GM18519 (cell line): ENCODE results near the gene TCF7L1.

Experiments used
- ATAC-seq: cut with Tn5 transposase; IDR thresholded peaks from one replicate; pipeline ENCODE4 v1.9.1; 2021; ENCODE audit warnings: mild to moderate bottlenecking, moderate library complexity; ENCODE audit not compliant: unreplicated experiment, low FRiP score

TCF7L1 gene

DNA sequence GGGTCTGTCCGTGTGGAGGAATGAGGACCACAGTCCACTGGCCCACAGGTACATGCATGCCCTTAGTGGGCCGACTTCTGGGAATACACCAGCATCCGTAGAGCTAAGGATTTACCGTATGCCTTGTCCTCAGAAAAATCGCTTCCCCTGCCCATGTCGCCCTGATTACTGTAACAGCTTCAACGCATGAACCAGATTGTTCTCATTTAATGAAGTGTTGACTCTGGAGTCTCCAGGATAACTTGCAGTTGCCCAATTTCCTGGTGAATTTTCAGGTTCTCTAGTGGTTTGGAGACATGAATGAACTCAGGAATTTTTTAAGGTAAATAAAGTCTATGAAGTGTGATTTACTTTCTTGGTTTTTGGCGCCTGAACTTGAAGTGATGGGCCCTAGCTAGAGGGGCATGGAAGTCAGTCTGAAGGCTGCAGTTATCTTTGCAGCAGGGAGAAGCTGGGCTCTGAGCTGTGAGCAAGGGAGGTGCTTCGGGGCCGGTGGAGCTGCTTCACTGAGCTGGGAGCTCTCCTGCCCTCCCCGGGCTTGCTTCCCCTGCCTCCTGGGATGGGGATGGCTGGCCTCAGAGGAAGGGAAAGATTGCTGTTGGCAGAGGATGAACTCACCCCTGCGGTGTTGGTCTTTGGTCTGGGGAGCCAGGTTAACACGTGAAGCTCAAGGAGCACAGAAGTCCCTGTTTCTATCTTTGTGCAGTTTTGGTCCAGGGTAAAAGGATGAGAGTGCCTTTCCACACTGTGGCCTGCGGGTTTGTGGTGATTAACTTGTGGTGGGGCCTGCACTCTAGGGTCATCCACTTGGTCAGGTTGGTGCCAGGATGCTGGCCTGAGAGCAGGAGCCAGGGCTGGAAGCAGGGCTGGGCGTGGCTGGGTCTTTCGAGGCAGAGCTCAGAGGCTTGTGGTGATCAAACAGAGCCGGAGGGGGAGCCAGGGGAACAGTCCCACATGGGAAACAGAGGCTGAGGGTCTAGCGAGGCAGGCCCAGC, 28.1 kb downstream of the TCF7L1 start:
- ATAC-seq, result no peak

DNA sequence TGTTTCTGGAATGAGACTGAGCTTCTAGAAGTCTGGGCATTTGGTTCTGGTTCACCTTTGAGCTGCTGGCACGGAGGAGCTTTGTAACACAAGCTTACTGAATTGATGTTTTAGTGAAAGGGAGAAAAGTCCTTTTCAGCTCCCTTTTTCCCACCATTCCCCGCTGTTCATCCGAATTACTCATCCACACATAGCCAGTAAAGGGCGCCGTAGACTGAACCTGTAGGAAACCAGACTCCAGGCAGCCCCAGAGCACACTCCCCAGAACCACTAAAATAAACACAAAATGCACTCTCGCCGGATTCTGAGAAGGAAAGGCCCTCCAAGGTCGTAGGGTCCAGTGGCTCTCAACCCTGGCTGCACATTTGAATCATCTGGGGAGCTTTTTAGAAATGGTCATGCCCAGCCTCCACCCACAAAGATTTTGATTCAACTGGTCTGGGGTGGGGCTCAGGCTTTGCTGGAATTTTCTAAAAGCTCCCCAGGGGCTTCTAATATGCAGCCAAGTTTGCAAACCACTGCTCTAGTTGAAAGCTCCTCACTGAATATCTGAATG, 29.6 kb downstream of the TCF7L1 start:
- no peak for ATAC-seq

DNA sequence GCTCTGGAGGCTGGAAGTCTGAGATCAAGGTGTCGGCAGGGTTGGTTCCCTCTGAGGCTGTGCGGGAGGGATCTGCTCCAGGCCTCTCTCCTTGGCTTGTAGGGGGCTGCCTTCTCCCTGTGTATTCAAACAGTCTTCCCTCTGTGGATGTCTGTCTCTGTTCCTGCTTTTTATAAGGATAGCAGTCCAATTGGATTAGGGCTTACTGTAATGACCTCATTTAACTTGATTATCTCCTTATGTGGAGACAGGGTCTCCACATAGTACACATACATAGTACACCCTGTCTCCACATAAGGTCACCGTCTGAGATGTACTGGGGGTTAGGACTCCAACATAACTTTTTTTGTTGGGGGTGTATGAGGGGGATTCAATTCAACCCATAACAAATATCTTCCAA, 30.5 kb downstream of the TCF7L1 start:
- no peak for ATAC-seq

DNA sequence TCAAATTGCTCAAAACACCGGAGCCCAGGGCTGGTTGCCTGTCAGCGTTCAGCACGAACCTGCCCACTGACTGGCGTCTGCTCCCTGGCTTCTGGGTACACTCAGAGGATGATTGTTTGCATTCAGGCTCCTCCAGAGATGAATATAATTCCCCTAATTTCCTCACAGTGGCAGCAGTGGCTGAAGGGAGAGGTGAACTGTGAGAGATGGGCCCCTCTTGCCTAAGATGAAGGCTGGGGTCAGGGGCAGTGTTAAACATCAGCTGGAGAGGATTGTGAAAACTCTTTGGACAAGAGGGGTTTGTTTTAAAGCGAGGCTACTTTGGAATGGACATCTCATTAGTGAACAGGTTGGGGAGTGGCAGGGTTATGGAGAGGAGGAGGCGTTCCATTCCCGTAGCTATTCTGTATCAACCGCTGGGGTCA, 31.0 kb downstream of the TCF7L1 start:
- ATAC-seq, result no peak

DNA sequence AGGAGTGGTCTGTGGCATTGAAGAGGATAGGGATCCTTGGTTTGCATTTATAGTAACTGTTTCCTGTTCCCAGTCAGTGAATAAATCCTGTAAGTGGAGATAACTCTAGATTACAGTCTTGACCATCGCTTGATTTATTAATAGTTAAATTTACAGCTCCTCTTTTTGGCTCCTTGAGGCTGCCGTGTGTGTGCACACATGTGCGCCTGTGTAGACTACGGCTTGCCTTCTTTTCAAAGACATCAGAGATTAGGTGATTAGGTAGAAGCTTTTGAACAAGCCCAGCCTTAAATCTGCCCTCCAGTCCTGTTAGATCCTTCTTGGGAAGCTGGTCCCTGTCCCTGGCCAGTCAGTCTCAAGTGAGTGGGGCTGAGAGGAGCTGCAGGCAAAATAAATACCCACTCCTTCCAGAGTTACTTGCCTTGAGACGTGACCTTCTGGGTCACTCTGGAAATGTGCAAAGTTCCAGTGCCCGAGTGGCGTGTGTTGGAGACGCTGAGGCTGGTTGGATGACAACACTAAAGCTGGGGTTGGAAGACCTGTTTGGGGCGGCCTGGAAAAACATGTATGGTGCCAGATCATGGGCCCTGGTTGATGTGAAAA, 32.0 kb downstream of the TCF7L1 start:
- no peak for ATAC-seq

DNA sequence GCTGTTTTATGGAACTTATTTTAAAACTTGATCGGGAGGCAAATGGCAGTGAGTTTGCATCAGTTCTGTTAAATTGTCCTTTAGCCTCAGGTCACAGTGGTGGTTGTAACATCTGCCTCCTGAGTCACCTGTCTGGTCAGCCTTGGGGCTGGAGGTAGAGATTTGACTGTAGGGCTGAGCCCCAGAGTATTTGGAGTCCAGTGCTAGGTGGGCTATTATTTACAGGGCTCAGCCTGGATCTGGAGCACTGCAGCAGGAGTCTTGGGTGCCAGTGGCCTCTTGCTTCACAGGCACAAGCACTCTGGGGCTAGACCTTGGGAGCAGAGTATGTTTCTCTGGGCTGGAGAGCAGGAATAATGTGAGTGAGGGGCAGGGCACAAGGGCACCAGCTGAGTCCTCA, 32.8 kb downstream of the TCF7L1 start:
- no peak for ATAC-seq

DNA sequence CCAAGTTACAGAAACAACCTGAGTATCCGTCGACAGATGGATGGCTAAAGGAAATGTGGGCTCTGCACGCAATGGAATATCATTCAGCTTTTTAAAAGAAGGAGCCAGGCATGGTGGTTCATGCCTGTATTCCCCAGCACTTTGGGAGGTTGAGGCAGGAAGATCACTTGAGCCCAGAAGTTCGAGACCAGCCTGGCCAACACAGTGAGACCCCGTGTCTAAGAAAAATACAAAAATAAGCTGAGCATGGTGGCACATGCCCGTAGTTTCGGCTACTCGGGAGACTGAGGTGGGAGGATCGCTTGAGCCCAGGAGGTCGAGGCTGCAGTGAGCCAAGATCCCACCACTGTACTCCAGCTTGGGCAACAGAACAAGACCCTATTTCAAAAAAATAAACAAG, 34.3 kb downstream of the TCF7L1 start:
- ATAC-seq, result no peak

DNA sequence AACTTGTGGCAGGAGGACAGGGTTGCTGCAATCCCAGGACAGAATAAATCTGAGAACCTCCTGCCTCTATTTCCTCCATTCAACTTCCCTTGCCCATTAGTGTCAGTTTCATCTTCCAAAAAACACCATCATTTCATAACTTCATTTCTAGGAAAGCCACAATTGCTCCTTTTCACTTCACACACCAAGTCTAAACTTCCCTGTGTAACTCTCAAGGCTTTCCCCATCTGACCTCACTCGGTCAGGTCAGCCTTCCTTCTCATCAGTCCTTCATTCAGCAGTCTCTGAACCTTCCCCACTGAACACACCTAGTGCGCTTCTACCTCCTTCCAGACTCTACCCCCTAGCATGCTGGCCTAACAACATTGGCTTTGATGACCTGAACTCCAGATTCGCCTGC, 35.8 kb downstream of the TCF7L1 start:
- no peak for ATAC-seq

- no peak for ATAC-seq
These were observed 36.4 kb downstream of the TCF7L1 start for GRCh38 chr2:85169581-85169980.

DNA sequence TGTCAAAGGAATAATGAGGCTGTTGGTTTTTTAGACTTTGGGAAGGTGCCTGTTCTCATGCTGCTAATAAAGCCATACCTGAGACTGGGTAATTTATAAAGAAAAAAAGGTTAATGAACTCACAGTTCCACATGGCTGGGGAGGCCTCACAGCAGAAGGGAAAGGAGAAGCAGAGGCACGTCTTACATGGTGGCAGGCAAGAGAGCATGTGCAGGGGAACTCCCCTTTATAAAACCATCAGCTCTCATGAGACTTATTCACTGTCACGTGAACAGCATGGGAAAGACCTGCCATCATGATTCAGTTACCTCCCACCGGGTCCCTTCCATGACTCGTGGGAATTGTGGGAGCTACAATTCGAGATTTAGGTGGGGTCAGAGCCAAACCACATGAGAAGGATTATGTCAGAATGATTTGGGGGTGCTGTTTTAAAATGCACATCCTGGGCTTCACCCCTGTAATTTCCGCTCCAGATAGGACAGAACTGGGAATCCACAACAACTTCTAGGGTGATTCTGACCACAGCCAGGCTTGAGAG, 37.8 kb downstream of the TCF7L1 start:
- no peak for ATAC-seq

- ATAC-seq, result no peak
These were observed 38.7 kb downstream of the TCF7L1 start for GRCh38 chr2:85171916-85172315.

DNA sequence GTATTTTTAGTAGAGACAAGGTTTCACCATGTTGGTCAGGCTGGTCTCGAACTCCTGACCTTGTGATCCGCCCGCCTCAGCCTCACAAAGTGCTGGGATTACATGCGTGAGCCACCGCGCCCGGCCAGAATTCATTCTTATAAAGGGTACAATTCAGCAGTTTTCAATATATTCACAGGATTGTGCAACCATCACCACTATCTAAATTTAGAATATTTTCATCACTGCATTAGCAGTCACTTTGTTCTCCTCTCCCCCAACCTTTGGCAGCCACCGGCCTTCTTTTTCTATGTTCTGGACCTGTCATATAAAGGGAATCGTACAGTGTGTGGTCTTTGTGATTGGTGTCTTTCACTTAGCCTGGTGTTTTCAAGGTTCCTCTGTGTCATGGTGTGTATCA, 40.7 kb downstream of the TCF7L1 start:
- ATAC-seq, result no peak

DNA sequence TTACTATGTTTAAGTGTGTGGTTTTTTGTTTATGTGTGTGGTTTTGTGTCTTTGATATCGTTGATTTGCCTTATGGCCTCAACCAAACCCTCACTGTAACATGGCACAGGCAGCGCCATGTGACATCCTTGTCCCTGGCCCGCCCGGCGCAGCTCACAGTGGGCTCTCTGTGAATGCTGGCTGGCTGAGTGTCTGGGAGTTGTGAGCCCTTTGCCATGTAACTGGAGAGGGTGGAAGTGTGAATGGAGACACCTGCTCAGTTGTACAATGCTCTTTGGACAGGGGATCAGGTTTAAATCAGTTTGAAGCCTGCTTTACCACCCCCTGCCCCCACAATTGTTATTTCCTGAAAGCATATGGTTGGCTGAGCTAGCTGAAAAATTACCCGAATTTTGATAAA, 41.8 kb downstream of the TCF7L1 start:
- no peak for ATAC-seq

- no peak for ATAC-seq
These were observed 42.4 kb downstream of the TCF7L1 start for GRCh38 chr2:85175369-85176299.

DNA sequence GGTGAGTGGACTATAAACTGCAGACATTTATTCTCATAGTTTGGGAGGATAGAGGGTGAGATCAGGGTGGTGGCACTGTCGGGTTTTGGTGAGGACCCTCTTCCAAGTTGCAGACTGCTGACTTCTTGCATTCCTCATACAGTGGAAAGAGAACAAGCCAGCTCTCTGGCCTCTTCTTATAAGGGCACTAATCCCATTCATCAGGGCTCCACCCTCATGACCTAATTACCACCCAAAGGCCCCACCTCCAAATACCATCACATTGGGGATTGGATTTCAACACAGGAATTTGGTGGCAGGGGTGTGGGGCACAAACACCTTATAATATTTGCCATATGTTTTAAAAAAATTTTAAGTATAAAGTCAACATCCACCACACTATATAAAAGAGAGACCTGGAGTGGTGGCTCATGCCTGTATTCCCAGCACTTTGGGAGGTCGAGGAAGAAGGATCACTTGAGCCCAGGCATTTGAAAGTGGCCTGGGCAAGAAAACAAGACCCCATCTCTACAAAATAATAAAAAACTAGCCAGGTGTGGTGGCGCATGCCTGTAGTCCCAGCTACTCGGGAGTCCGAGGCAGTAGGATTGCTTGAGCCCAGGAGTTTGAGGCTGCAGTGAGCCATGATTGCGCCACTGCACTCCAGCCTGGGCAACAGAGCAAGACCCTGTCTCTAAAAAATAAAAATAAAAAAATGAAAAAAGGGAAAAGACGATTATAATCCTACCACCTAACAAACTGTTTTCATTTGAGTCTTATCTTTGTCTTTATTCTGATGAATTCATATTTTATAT, 44.0 kb downstream of the TCF7L1 start:
- ATAC-seq, result no peak

DNA sequence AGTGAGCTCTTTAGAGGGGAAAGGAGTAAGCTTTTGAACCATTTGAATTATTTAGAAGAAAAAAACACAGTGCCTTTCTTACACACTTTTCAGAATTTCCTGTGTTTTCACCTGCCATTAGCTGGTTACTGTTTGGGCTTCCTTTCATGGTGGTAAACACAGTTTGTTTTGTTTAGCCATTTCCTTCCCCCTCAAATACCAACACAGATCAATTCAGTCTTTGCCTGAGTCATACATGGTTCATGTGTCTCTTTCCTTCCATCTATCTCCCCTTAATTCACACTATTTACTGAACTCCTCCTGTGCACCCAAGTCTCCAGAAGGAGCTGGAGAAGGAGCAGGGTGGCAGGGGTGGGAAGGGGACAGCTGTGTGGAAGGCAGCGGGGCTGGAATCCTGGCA, 45.0 kb downstream of the TCF7L1 start:
- ATAC-seq, result no peak

DNA sequence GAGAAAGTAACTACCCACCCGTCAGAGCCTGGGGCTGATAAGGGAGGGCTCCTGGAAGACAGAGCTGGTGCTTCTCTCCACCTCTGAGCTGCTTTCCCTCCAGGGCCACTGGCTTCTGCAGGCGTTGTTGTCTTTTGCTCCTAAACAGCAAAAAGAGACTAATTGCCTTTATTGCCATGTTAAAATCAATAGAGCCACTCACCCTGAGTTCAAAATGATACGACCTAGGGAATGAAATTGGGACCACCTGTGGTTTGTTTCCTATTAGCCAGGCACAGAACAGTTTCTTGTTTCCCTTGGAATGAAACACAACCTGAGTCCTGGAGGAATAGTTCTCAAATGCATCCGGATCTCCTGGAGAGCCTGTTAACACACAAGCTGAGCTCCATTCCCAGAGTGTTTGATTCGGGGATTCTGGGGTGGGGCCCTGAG, 45.8 kb downstream of the TCF7L1 start:
- ATAC-seq, result no peak

GRCh38 chr2:85179541-85179940, 46.3 kb downstream of the TCF7L1 start:
- no peak for ATAC-seq

DNA sequence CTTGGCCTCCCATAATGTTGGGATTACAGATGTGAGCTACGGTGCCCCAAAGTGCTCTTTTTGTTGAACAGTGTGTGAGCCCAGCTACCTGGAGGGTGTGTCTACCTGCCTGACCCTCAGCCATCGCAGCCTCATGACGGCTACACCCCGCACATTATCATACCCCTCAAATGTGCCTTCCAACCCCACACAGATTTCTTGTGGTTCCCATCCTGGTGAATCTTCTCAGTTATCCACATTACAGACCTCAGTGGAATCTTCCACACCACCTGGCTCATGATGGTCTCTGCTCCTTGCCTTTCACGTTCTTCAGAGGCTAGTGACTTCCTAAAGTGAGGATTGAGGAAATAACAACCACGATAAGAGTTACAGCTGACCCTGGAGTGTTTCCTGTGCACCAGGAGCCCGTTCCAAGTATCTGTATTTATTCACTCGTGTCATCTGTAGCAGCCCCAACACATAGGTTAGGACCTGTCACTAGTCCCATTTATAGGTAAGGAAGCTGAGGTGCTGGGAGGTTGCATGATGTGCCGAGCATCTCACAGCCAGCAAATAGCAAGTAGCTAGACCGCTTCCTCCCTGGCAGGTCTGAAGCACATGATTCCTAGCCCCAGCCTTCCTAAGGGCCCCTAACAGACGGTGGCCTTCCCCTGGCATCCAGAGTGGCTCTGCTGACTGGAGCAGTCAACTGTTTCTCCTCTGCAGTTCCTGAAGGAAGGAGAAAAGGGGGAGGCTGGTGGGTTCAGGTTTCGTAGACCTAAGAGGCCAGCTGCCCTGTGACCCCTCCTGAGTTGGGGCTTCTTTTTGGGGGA, 47.3 kb downstream of the TCF7L1 start:
- ATAC-seq, result no peak
